ENCODE measurements around the gene TNKS1BP1. TPM values are rescaled to one million over a fixed set of nuclear protein-coding genes. Genes with fewer than 3 reads are reported as not detected.

Gene TNKS1BP1
- total RNA-seq, 1 experiment from 2014 or later: 127 TPM

GRCh38 chr11:57332694-57333440 lies 8.1 kb upstream of the TNKS1BP1 start (continued):
- no peak for TF ChIP-seq ZNF532 (CRISPR knock-in tag; IDR thresholded peaks at IDR 0.05; ENCODE audit: borderline replicate concordance)
- no peak for TF ChIP-seq PRDM15 (CRISPR knock-in tag; IDR thresholded peaks at IDR 0.05)
- no peak for TF ChIP-seq SMAD4 (CRISPR knock-in tag; IDR thresholded peaks at IDR 0.05)
- TF ChIP-seq NFATC4 (CRISPR knock-in tag; IDR thresholded peaks at IDR 0.05): no peak
- no peak for TF ChIP-seq FOXP4 (CRISPR knock-in tag; IDR thresholded peaks at IDR 0.05)
- TF ChIP-seq ERG (CRISPR knock-in tag; IDR thresholded peaks at IDR 0.05): no peak
- no peak for TF ChIP-seq ZNF121 (CRISPR knock-in tag; IDR thresholded peaks at IDR 0.05)
- TF ChIP-seq TP53 (CRISPR knock-in tag; IDR thresholded peaks at IDR 0.05): no peak
- TF ChIP-seq NR2C2 (CRISPR knock-in tag; IDR thresholded peaks at IDR 0.05): no peak
- no peak for TF ChIP-seq FOXJ3 (CRISPR knock-in tag; IDR thresholded peaks at IDR 0.05; ENCODE audit: borderline replicate concordance)
- TF ChIP-seq FOXP1 (CRISPR knock-in tag; IDR thresholded peaks at IDR 0.05; ENCODE audit: borderline replicate concordance): no peak
- TF ChIP-seq ZNF232 (CRISPR knock-in tag; IDR thresholded peaks at IDR 0.05): no peak

GRCh38 chr11:57331720-57332119 lies 7.0 kb upstream of the TNKS1BP1 start:
- peaks cover 77% of the 10 kb centered on the region for H3K36me3 Mint-ChIP-seq
- H3K4me1 Mint-ChIP-seq: peaks cover 25% of the 10 kb centered on the region
- no peak overlapping the region for H3K27ac Mint-ChIP-seq
- no peak for DNase-seq (ENCODE audit: low spot score)
- no peak for ATAC-seq
- CTCF ChIA-PET: no interaction called here
- POLR2A ChIA-PET: no interaction called here
- no peaks in the 10 kb centered on the region for H3K9me3 Mint-ChIP-seq
- no peak overlapping the region for H3K4me3 Mint-ChIP-seq
- no peaks in the 10 kb centered on the region for H3K27me3 Mint-ChIP-seq (ENCODE audit: low read depth)
- TF ChIP-seq SOX15 (CRISPR knock-in tag; IDR thresholded peaks at IDR 0.05) (no peak), ATF3 (CRISPR knock-in tag; conservative IDR thresholded peaks at IDR 0.05) (no peak), KAT7 (CRISPR knock-in tag; IDR thresholded peaks at IDR 0.05; ENCODE audit: borderline replicate concordance) (no peak), TEAD4 (CRISPR knock-in tag; IDR thresholded peaks at IDR 0.05) (no peak), MAX (CRISPR knock-in tag; IDR thresholded peaks at IDR 0.05) (no peak), ZNF396 (CRISPR knock-in tag; IDR thresholded peaks at IDR 0.05; ENCODE audit: borderline replicate concordance) (no peak), AR (CRISPR knock-in tag; IDR thresholded peaks at IDR 0.05) (no peak), ZNF423 (CRISPR knock-in tag; IDR thresholded peaks at IDR 0.05) (no peak)

Data from WTC11 (cell line).